ENCODE data around the gene USP17L15. TPM values are rescaled to one million over a fixed set of nuclear protein-coding genes. Genes with fewer than 3 reads are reported as not detected.
"Not testable (repeated sequence)": the region's sequence is repeated elsewhere in the genome, so short reads cannot be mapped to it uniquely, and the experiment has no call there.

USP17L15 gene, protein sequence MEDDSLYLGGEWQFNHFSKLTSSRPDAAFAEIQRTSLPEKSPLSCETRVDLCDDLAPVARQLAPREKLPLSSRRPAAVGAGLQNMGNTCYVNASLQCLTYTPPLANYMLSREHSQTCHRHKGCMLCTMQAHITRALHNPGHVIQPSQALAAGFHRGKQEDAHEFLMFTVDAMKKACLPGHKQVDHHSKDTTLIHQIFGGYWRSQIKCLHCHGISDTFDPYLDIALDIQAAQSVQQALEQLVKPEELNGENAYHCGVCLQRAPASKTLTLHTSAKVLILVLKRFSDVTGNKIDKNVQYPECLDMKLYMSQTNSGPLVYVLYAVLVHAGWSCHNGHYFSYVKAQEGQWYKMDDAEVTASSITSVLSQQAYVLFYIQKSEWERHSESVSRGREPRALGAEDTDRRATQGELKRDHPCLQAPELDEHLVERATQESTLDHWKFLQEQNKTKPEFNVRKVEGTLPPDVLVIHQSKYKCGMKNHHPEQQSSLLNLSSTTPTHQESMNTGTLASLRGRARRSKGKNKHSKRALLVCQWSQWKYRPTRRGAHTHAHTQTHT
- not detected in 2 replicates for total RNA-seq

- H3K27ac Mint-ChIP-seq; H3K4me3 Mint-ChIP-seq (ENCODE audit: low read depth); H3K4me1 Mint-ChIP-seq (ENCODE audit: low read depth); intact Hi-C loops (cut with micrococcal nuclease); H3K9me3 Mint-ChIP-seq; H3K27me3 Mint-ChIP-seq (ENCODE audit: low read depth); DNase-seq (ENCODE audit: low spot score); H3K36me3 Mint-ChIP-seq (ENCODE audit: low read depth): not testable (repeated sequence)
These were observed at the start of gene USP17L15 for GRCh38 chr4:9234085-9234484. TSS of gene USP17L15 (plus strand) at chr4:9234385. CDS start at chr4:9234385, 0 bp downstream.

- H3K36me3 Mint-ChIP-seq (ENCODE audit: low read depth); H3K27me3 Mint-ChIP-seq (ENCODE audit: low read depth); H3K9me3 Mint-ChIP-seq; intact Hi-C loops (cut with micrococcal nuclease); DNase-seq (ENCODE audit: low spot score); H3K4me3 Mint-ChIP-seq (ENCODE audit: low read depth); H3K27ac Mint-ChIP-seq; H3K4me1 Mint-ChIP-seq (ENCODE audit: low read depth): not testable (repeated sequence)
These were observed 23.8 kb upstream of the USP17L15 start, which contains the start of gene USP17L10 for GRCh38 chr4:9210357-9210756. TSS of gene USP17L10 (plus strand) at chr4:9210657. CDS start at chr4:9210657, 0 bp downstream.

DNA sequence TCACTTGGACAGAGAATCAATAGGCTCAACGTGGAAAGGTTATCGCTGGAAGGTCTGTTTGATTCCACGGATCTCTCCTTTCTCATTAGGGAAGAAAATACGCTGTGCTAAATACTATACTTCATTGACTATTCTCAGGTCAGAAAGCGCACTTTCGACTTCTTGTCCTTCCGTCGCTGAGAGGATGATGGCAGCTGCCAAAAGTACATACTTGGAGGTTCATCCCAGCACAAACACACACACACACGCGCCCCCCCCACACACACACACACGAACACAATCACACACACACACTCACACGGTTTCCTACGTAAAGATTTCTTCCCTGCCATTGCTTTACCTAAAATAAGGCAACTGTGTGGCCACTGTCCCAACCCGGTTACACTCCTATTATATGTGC lies 19.5 kb upstream of the USP17L15 start:
- H3K27ac Mint-ChIP-seq; H3K36me3 Mint-ChIP-seq (ENCODE audit: low read depth); DNase-seq (ENCODE audit: low spot score); H3K27me3 Mint-ChIP-seq (ENCODE audit: low read depth); H3K4me1 Mint-ChIP-seq (ENCODE audit: low read depth); intact Hi-C loops (cut with micrococcal nuclease); H3K9me3 Mint-ChIP-seq; H3K4me3 Mint-ChIP-seq (ENCODE audit: low read depth): not testable (repeated sequence)

- H3K4me3 Mint-ChIP-seq (ENCODE audit: low read depth); H3K36me3 Mint-ChIP-seq (ENCODE audit: low read depth); H3K27me3 Mint-ChIP-seq (ENCODE audit: low read depth); intact Hi-C loops (cut with micrococcal nuclease); DNase-seq (ENCODE audit: low spot score); H3K4me1 Mint-ChIP-seq (ENCODE audit: low read depth); H3K27ac Mint-ChIP-seq; H3K9me3 Mint-ChIP-seq: not testable (repeated sequence)
These were observed 19.1 kb upstream of the USP17L15 start, which contains the start of gene USP17L11 for GRCh38 chr4:9215105-9215504. TSS of gene USP17L11 (plus strand) at chr4:9215405. CDS start at chr4:9215405, 0 bp downstream.

DNA sequence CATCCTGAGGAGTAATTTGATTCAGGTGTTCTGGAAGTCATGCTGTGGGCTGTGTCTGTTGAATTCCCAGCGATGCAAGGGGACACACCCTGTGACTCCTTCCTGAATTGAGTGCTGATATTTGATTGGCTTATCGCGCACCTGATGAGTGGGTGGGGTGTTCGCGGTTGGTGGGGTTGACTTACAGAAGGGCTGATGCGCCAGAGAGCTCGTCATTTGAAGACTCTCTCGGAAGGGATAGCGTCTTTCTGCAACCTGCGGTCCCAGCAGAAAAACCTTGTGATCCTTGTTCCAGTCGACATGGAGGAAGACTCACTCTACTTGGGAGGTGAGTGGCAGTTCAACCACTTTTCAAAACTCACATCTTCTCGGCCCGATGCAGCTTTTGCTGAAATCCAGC lies 14.3 kb upstream of the USP17L15 start, which contains the start of gene USP17L12:
USP17L12 (plus strand) TSS at position 301 of the 400 bp plus-strand sequence; CDS start at position 301, 0 bp downstream.
- DNase-seq (ENCODE audit: low spot score); H3K4me1 Mint-ChIP-seq (ENCODE audit: low read depth); H3K4me3 Mint-ChIP-seq (ENCODE audit: low read depth); H3K36me3 Mint-ChIP-seq (ENCODE audit: low read depth); intact Hi-C loops (cut with micrococcal nuclease); H3K9me3 Mint-ChIP-seq; H3K27me3 Mint-ChIP-seq (ENCODE audit: low read depth); H3K27ac Mint-ChIP-seq: not testable (repeated sequence)

DNA sequence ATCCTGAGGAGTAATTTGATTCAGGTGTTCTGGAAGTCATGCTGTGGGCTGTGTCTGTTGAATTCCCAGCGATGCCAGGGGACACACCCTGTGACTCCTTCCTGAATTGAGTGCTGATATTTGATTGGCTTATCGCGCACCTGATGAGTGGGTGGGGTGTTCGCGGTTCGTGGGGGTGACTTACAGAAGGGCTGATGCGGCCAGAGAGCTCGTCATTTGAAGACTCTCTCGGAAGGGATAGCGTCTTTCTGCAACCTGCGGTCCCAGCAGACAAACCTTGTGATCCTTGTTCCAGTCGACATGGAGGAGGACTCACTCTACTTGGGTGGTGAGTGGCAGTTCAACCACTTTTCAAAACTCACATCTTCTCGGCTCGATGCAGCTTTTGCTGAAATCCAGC lies 9.6 kb upstream of the USP17L15 start, which contains the start of gene USP17L13:
USP17L13 (plus strand) TSS at position 301 of the 400 bp plus-strand sequence; CDS start at position 301, 0 bp downstream.
- H3K9me3 Mint-ChIP-seq; H3K27me3 Mint-ChIP-seq (ENCODE audit: low read depth); intact Hi-C loops (cut with micrococcal nuclease); H3K27ac Mint-ChIP-seq; DNase-seq (ENCODE audit: low spot score); H3K4me3 Mint-ChIP-seq (ENCODE audit: low read depth); H3K4me1 Mint-ChIP-seq (ENCODE audit: low read depth); H3K36me3 Mint-ChIP-seq (ENCODE audit: low read depth): not testable (repeated sequence)

GRCh38 chr4:9230249-9230648 lies 3.9 kb upstream of the USP17L15 start:
- intact Hi-C loops (cut with micrococcal nuclease); H3K4me1 Mint-ChIP-seq (ENCODE audit: low read depth); H3K27me3 Mint-ChIP-seq (ENCODE audit: low read depth); H3K4me3 Mint-ChIP-seq (ENCODE audit: low read depth); H3K9me3 Mint-ChIP-seq; H3K36me3 Mint-ChIP-seq (ENCODE audit: low read depth); H3K27ac Mint-ChIP-seq; DNase-seq (ENCODE audit: low spot score): not testable (repeated sequence)

GRCh38 chr4:9238461-9238860 lies 4.3 kb downstream of the USP17L15 start:
- H3K4me3 Mint-ChIP-seq (ENCODE audit: low read depth); H3K9me3 Mint-ChIP-seq; intact Hi-C loops (cut with micrococcal nuclease); DNase-seq (ENCODE audit: low spot score); H3K4me1 Mint-ChIP-seq (ENCODE audit: low read depth); H3K27ac Mint-ChIP-seq; H3K27me3 Mint-ChIP-seq (ENCODE audit: low read depth); H3K36me3 Mint-ChIP-seq (ENCODE audit: low read depth): not testable (repeated sequence)

DNA sequence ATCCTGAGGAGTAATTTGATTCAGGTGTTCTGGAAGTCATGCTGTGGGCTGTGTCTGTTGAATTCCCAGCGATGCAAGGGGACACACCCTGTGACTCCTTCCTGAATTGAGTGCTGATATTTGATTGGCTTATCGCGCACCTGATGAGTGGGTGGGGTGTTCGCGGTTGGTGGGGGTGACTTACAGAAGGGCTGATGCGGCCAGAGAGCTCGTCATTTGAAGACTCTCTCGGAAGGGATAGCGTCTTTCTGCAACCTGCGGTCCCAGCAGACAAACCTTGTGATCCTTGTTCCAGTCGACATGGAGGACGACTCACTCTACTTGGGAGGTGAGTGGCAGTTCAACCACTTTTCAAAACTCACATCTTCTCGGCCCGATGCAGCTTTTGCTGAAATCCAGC lies 9.4 kb downstream of the USP17L15 start, which contains the start of gene USP17L17:
USP17L17 (plus strand) TSS at position 301 of the 400 bp plus-strand sequence; CDS start at position 301, 0 bp downstream.
- H3K4me1 Mint-ChIP-seq (ENCODE audit: low read depth); DNase-seq (ENCODE audit: low spot score); H3K27ac Mint-ChIP-seq; H3K27me3 Mint-ChIP-seq (ENCODE audit: low read depth); H3K9me3 Mint-ChIP-seq; H3K36me3 Mint-ChIP-seq (ENCODE audit: low read depth); H3K4me3 Mint-ChIP-seq (ENCODE audit: low read depth); intact Hi-C loops (cut with micrococcal nuclease): not testable (repeated sequence)

DNA sequence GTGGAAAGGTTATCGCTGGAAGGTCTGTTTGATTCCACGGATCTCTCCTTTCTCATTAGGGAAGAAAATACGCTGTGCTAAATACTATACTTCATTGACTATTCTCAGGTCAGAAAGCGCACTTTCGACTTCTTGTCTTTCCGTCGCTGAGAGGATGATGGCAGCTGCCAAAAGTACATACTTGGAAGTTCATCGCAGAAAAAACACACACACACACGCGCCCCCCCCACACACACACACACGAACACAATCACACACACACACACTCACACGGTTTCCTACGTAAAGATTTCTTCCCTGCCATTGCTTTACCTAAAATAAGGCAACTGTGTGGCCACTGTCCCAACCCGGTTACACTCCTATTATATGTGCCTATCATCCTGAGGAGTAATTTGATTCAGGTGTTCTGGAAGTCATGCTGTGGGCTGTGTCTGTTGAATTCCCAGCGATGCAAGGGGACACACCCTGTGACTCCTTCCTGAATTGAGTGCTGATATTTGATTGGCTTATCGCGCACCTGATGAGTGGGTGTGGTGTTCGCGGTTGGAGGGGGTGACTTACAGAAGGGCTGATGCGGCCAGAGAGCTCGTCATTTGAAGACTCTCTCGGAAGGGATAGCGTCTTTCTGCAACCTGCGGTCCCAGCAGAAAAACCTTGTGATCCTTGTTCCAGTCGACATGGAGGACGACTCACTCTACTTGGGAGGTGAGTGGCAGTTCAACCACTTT lies 13.9 kb downstream of the USP17L15 start, which contains the start of gene USP17L18:
USP17L18 (plus strand) TSS at position 678 of the 728 bp plus-strand sequence; CDS start at position 678, 0 bp downstream.
- H3K4me1 Mint-ChIP-seq (ENCODE audit: low read depth); H3K9me3 Mint-ChIP-seq; H3K4me3 Mint-ChIP-seq (ENCODE audit: low read depth); intact Hi-C loops (cut with micrococcal nuclease); H3K27ac Mint-ChIP-seq; H3K27me3 Mint-ChIP-seq (ENCODE audit: low read depth); DNase-seq (ENCODE audit: low spot score); H3K36me3 Mint-ChIP-seq (ENCODE audit: low read depth): not testable (repeated sequence)

GRCh38 chr4:9253078-9253477 lies 18.9 kb downstream of the USP17L15 start, which contains the start of gene USP17L19:
TSS of gene USP17L19 (plus strand) at chr4:9253378. CDS start at chr4:9253378, 0 bp downstream.
- H3K27me3 Mint-ChIP-seq (ENCODE audit: low read depth); H3K36me3 Mint-ChIP-seq (ENCODE audit: low read depth); H3K27ac Mint-ChIP-seq; H3K4me3 Mint-ChIP-seq (ENCODE audit: low read depth); DNase-seq (ENCODE audit: low spot score); intact Hi-C loops (cut with micrococcal nuclease); H3K9me3 Mint-ChIP-seq; H3K4me1 Mint-ChIP-seq (ENCODE audit: low read depth): not testable (repeated sequence)

DNA sequence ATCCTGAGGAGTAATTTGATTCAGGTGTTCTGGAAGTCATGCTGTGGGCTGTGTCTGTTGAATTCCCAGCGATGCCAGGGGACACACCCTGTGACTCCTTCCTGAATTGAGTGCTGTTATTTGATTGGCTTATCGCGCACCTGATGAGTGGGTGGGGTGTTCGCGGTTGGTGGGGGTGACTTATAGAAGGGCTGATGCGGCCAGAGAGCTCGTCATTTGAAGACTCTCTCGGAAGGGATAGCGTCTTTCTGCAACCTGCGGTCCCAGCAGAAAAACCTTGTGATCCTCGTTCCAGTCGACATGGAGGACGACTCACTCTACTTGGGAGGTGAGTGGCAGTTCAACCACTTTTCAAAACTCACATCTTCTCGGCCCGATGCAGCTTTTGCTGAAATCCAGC lies 23.6 kb downstream of the USP17L15 start, which contains the start of gene USP17L20:
USP17L20 (plus strand) TSS at position 301 of the 400 bp plus-strand sequence; CDS start at position 301, 0 bp downstream.
- H3K9me3 Mint-ChIP-seq; intact Hi-C loops (cut with micrococcal nuclease); DNase-seq (ENCODE audit: low spot score); H3K4me3 Mint-ChIP-seq (ENCODE audit: low read depth); H3K36me3 Mint-ChIP-seq (ENCODE audit: low read depth); H3K27me3 Mint-ChIP-seq (ENCODE audit: low read depth); H3K27ac Mint-ChIP-seq; H3K4me1 Mint-ChIP-seq (ENCODE audit: low read depth): not testable (repeated sequence)

Measured in activated T-helper 2 cell treated with anti-CD3 and anti-CD28 coated beads, Interferon-gamma antibody, Interleukin-2, Interleukin-4, amounts not matched to agents 10 μg/mL and 5 μg/mL and 100 μg/mL, durations not matched to agents 14 hours and 24 hours and 36 hours (primary cell).